GM12864 (cell line): ENCODE data around the gene WDR76.
"Not testable (repeated sequence)": the region's sequence is repeated elsewhere in the genome, so short reads cannot be mapped to it uniquely, and the experiment has no call there.

Source experiments
- DNase-seq: peaks from one replicate; pipeline ENCODE4 v3.0.0-alpha.2; 2011; ENCODE audit warnings: low read depth
- H3K4me3 ChIP-seq: 2 replicates; pipeline ENCODE4 v1.5.1; 2011; ENCODE audit warnings: mild to moderate bottlenecking, low read depth, low read length, control low read depth
- TF ChIP-seq, protein P1 (sequence below): IDR thresholded peaks from 2 replicates; pipeline ENCODE4 v1.5.1; 2011; ENCODE audit warnings: low read depth, mild to moderate bottlenecking, moderate library complexity, low read length, control low read depth, inconsistent platforms; ENCODE audit errors: missing control alignments

Gene WDR76

DNA sequence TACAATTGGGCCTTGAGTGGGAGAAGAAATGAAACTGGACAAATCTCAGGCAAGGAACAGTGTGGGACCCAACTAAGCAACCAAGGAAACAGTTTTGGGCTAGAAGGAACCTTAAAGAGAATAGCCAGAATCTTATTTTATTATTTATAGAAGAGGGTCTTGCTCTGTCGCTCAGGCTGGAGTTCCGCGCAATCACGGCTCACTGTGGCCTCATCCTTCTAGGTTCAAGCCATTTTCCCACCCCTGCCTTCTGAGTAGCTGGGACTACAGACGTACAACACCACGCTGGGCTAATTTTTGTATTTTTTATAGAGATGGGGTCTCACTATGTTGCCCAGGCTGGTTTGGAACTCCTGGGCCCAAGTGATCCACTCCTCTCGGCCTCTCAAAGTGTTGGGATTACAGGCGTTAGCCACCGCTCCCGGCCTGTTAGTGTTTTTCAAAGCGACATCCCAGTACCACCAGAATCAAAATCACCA, 734 bp upstream of the WDR76 start:
- TF ChIP-seq, protein P1, sequence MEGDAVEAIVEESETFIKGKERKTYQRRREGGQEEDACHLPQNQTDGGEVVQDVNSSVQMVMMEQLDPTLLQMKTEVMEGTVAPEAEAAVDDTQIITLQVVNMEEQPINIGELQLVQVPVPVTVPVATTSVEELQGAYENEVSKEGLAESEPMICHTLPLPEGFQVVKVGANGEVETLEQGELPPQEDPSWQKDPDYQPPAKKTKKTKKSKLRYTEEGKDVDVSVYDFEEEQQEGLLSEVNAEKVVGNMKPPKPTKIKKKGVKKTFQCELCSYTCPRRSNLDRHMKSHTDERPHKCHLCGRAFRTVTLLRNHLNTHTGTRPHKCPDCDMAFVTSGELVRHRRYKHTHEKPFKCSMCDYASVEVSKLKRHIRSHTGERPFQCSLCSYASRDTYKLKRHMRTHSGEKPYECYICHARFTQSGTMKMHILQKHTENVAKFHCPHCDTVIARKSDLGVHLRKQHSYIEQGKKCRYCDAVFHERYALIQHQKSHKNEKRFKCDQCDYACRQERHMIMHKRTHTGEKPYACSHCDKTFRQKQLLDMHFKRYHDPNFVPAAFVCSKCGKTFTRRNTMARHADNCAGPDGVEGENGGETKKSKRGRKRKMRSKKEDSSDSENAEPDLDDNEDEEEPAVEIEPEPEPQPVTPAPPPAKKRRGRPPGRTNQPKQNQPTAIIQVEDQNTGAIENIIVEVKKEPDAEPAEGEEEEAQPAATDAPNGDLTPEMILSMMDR, result no peak
- DNase-seq, result no peak
- H3K4me3 ChIP-seq, result peak overlapping the region; percentile 76; the same call in 1 of the 2 replicates

DNA sequence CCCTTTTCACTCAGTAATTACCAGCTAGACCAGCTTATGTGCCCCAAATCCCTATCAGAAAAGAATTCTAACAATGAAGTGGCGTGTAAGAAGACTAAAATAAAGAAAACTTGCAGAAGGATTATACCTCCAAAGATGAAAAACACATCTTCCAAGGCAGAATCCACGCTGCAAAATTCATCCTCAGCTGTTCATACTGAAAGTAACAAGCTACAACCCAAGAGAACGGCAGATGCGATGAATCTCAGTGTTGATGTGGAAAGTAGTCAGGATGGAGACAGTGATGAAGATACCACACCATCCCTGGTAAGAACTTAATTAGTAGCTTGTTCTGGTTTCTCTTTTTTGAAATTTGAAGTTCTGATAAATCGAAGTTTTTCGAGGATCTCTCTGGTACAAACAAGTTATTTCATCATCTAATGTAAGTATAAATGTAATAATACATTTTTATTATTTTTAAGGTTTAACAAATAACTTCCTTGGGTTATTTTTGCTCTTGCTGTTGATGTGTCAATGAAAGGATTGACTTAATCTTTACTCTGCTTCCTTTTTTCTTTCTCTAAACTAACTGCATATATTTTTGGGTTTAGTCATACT, 1.4 kb downstream of the WDR76 start:
- no peak for DNase-seq
- H3K4me3 ChIP-seq, result peak overlapping the region; percentile 76
- TF ChIP-seq, protein P1, result no peak

DNA sequence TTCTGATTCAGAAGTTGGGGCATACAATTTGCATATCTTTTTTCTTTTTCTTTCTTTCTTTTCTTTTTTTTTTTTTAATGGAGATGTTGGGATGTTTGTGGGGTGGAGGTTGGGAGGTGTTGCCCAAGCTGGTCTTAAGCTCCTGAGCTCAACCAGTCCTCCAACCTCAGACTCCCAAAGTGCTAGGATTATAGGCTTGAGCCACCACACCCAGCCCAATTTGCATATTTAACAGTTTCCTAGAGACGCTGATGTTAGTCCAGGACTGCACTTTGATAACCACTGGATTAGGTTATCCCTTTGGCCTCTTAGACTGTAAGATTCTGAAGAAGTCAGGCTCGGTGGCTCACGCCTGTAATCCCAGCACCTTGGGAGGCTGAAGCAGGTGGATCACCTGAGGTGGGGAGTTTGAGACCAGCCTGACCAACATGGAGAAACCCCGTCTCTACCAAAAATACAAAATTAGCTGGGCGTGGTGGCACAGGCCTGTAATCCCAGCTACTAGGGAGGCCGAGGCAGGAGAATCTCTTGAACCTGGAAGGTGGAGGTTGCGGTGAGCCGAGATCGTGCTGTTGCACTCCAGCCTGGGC, 3.2 kb downstream of the WDR76 start:
- not testable (repeated sequence) for H3K4me3 ChIP-seq, DNase-seq

DNA sequence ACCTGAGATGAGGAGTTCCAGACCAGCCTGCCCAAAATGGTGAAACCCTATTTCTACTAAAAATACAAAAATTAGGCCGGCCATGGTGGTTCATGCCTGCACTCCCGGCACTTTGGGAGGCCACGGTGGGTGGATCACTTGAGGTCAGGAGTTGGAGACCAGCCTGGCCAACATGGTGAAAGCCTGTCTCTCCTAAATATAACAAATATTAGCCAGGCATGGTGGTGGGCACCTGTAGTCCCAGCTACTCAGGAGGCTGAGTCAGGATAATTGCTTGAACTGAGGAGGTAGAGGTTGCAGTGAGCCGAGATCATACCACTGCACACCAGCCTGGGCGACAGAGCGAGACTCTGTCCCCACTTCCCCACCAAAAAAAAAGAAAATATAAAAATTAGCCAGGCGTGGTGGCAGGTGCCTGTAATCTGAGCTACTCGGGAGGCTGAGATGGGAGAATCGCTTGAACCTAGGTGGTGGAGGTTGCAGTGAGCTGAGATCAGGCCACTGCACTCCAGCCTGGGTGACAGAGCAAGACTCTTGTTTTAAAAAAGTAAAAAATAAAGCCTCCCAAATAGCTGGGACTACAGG, 4.0 kb downstream of the WDR76 start:
- DNase-seq, H3K4me3 ChIP-seq: not testable (repeated sequence)

DNA sequence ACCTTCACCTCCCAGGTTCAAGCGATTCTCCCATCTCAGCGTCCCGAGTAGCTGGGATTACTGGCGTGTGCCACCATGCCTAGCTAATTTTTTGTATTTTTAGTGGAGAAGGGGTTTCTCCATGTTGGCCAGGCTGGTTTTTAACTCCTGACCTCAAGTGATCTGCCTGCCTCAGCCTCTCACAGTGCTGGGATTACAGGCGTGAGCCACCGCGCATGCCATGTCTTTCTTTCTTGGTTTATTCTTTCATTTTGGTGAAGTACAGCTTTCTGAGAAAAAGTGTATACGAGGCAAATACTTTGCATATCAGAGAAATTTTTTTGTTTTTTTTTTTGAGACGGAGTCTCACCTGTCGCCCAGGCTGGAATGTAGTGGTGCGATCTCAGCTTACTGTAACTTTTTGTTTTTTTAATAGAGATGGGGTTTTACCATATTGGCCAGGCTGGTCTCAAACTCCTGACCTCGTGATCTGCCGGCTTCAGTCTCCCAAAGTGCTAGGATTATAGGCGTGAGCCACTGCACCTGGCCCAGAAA, 4.8 kb downstream of the WDR76 start:
- H3K4me3 ChIP-seq, DNase-seq: not testable (repeated sequence)

DNA sequence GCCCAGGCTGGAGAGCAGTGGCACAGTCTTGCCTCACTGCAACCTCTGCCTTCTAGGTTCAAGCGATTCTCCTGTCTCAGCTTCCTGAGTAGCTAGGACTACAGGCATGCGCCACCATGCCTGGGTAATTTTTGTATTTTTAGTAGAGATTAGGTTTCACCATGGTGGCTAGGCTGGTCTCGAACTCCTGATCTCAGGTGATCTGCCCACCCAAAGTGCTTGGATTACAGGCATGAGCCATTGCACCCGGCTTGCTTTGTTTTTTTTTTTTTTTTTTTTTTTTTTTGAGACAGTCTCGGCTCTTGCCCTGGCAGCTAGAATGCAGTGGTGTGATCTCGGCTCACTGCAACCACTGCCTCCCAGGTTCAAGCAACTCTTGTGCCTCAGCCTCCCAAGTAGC, 5.7 kb downstream of the WDR76 start:
- DNase-seq, H3K4me3 ChIP-seq: not testable (repeated sequence)

DNA sequence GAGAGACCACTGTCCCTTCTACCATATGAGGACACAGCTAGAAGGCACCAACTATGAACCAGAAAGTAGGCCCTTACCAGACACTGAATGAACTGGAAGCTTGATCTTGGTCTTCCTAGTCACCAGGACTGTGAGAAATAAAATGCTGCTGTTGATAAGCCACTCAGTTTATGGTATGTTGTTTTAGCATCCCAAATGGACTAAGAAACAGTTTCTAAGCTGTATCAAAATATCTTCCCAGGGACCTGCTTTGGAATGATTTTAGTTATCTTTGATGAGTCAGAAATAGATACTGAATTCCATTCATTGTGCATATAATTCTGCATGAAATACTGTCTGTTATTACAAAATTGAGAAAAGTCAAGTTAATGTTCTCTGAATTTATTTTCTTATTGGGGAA, 18.6 kb downstream of the WDR76 start:
- TF ChIP-seq, protein P1, result no peak
- no peak for DNase-seq
- no peak overlapping the region for H3K4me3 ChIP-seq

DNA sequence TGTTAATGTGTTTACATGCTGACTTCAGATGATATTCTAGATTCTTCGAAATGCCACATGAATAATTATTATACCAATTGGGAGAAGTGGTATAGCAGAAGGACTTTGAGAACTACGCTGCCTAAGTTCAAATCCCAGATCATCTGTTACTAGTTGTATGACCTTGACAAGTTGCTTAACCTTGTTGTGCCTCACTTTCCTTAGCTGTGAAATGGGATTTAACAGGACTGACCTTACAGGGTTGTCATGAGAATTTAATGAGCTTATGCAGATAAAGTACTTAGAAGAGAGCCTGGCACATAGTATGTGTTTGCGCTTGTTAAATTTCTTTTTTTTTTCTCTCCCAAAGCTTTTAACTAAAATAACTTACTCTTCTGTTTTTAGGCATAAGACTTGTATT, 24.4 kb downstream of the WDR76 start:
- TF ChIP-seq, protein P1, result no peak
- no peak overlapping the region for H3K4me3 ChIP-seq
- DNase-seq, result no peak

DNA sequence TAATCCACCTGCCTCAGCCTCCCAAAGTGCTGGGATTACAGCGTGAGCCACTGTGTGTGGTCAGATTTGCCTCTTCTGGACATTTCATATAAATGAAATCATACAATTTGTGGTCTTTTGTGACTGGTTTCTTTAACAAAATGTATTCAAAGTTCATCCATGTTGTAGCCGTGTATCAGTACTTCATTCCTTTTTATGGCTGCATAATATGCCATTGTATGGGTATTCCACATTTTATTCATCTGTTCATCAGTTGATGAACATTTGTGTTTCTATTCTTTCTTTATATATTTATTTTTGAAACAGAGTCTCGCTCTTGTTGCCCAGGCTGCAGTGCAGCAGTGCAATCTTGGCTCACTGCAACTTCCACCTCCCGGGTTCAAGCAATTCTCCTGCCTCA, 25.8 kb downstream of the WDR76 start:
- DNase-seq, result no peak
- TF ChIP-seq, protein P1, result no peak
- H3K4me3 ChIP-seq, result no peak overlapping the region
